Uterus (tissue), 4 donors: ENCODE measurements around the gene TFPI2. TPM values are rescaled to one million over a fixed set of nuclear protein-coding genes. Genes with fewer than 3 reads are reported as not detected.

Experiments used
- DNase-seq, 2 donors: peaks; one replicate each; pipeline ENCODE4 v3.0.0-alpha.2; 2019 to 2020
- H3K27ac ChIP-seq, 2 donors: fragments of 200-600 bp; sonication (generic); 1 replicate in 1 of 2; 2 replicates in 1 of 2; pipeline ENCODE4 v1.5.1; 2016 to 2018
- H3K27me3 ChIP-seq, 2 donors: fragments of 200-600 bp; sonication (generic); one replicate each; pipeline ENCODE4 v1.5.1; 2018 to 2019; ENCODE audit warnings: control low read depth in 1 of 2
- H3K36me3 ChIP-seq, 2 donors: fragments of 200-600 bp; sonication (generic); one replicate each; pipeline ENCODE4 v1.5.1; 2019; ENCODE audit warnings: control low read depth in 1 of 2
- H3K4me1 ChIP-seq, 2 donors: fragments of 200-600 bp; sonication (generic); one replicate each; pipeline ENCODE4 v1.5.1; 2018 to 2019; ENCODE audit warnings: control low read depth in 1 of 2
- H3K4me3 ChIP-seq, 2 donors: fragments of 200-600 bp; sonication (generic); 1 replicate in 1 of 2; 2 replicates in 1 of 2; pipeline ENCODE4 v1.5.1; 2018 to 2019; ENCODE audit warnings: mild to moderate bottlenecking in 1 of 2
- H3K9me3 ChIP-seq, 2 donors: fragments of 200-600 bp; sonication (generic); one replicate each; pipeline ENCODE4 v1.5.1; 2019; ENCODE audit warnings: control low read depth in 1 of 2
- POLR2A ChIP-seq, 2 donors: fragments of 450-650 bp; IDR thresholded peaks; one replicate each; pipeline ENCODE4 v1.6.1; 2016; ENCODE audit warnings: antibody characterized with exemption in 2 of 2, mild to moderate bottlenecking in 1 of 2, moderate library complexity in 1 of 2
- intact Hi-C: fragments of 100-400 bp; cut with DNase I; formaldehyde crosslinking; loops from one replicate; pipeline ENCODE4 v1.15.1; 2023; ENCODE audit warnings: low total_unique reads
- total RNA-seq, 4 donors: library from RNA; depleted of rRNA in 3 of 4; stranded (reverse); fragments of >200 nt in 3 of 4; gene quantifications; one replicate each; pipeline versions ENCODE4 v1.1.0 to v1.2.4, GENCODE V29; 2014 to 2023
- TF ChIP-seq, protein P1 (sequence below), 4 experiments: fragments of 200-600 bp in 2 of 4; fragments of 450-650 bp in 2 of 4; sonication (generic) in 2 of 4; IDR thresholded peaks; one replicate each; pipeline ENCODE4 v1.5.1; 2016 to 2019; ENCODE audit warnings: antibody characterized with exemption in 4 of 4, mild to moderate bottlenecking in 2 of 4, moderate library complexity in 1 of 4
- donor health status: DM: yes; HTN: yes; CAD: no.

TFPI2 gene
- total RNA-seq, 4 donors from 2014 or later = 6.2 to 15.1 (median 10.5) TPM; not detected in 1

DNA sequence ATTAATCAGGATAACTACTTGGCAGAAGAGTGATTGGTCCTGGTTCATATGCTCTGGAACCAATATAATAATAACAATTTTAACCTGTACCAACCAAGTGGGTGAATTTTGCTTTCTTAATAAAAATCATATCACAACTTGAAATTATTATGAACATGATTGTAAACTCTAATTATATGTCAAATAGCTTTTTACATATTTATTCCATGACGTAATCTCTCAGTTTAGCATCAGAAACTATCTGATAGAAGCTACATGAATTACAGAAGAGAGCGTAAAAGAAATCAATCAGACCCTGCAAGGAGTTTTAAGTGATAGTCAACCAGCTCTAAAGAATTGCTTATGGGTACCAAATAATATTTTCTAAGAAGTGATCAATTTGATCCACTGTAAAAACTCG, 41.1 kb upstream of the TFPI2 start:
- Histone ChIP-seq H3K36me3 (no peaks in the 10 kb centered on the region), H3K27me3 (no peaks in the 10 kb centered on the region), H3K27ac (no peak overlapping the region), H3K4me3 (no peak overlapping the region), H3K9me3 (no peaks in the 10 kb centered on the region), H3K4me1 (no peaks in the 10 kb centered on the region)
- no peak for DNase-seq
- intact Hi-C loops = no loop called here
- TF ChIP-seq POLR2A (IDR thresholded peaks at IDR 0.05) = no peak
- TF ChIP-seq, protein P1, sequence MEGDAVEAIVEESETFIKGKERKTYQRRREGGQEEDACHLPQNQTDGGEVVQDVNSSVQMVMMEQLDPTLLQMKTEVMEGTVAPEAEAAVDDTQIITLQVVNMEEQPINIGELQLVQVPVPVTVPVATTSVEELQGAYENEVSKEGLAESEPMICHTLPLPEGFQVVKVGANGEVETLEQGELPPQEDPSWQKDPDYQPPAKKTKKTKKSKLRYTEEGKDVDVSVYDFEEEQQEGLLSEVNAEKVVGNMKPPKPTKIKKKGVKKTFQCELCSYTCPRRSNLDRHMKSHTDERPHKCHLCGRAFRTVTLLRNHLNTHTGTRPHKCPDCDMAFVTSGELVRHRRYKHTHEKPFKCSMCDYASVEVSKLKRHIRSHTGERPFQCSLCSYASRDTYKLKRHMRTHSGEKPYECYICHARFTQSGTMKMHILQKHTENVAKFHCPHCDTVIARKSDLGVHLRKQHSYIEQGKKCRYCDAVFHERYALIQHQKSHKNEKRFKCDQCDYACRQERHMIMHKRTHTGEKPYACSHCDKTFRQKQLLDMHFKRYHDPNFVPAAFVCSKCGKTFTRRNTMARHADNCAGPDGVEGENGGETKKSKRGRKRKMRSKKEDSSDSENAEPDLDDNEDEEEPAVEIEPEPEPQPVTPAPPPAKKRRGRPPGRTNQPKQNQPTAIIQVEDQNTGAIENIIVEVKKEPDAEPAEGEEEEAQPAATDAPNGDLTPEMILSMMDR (IDR thresholded peaks at IDR 0.05) = no peak

DNA sequence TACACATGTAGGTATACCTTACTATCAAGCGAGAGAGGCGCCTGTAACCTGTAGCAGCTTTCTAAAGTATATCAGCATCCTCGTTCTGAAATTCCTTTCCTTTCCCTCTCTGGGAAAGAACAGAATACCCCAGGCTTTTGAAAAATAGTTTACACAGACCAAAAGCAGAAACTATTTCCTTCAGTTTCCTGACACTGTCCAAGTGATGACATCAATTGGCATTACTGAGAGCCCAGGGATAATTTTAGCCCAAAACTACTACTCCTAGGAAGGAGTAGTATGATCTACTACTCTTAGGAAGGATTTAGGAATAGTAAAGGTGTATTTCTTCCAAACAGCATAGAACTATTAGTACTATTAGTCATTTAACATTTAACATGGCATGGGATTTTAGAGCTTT, 37.0 kb upstream of the TFPI2 start:
- intact Hi-C loops = no loop called here
- H3K4me1 ChIP-seq = no peaks in the 10 kb centered on the region
- H3K36me3 ChIP-seq = no peaks in the 10 kb centered on the region
- DNase-seq = no peak
- peak overlapping the region; percentile 65 to 71 for H3K27ac ChIP-seq
- no peak overlapping the region for H3K4me3 ChIP-seq
- no peak for TF ChIP-seq POLR2A (IDR thresholded peaks at IDR 0.05)
- TF ChIP-seq, protein P1 (IDR thresholded peaks at IDR 0.05) = no peak
- no peaks in the 10 kb centered on the region for H3K9me3 ChIP-seq
- H3K27me3 ChIP-seq = no peaks in the 10 kb centered on the region

DNA sequence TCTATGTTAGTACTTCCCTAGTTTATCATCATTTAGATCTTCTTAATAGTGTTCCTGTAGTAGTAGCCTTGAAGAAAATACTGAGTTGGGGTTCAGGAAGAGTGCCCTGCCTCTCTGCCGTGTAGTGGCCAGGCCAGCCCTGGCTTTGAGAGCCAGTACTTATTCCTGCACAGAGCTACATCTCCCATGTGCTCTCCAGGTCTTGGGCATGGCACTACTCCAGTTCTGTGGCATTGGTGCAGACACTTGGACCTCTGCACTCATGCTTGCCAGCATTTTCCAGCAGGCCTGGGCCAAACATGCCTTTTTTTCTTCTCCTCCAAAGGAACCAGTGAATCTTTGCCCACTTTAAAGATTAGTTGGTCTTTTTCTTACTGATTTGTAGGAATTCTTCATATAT, 36.2 kb upstream of the TFPI2 start:
- Histone ChIP-seq H3K4me3 (no peak overlapping the region), H3K9me3 (no peaks in the 10 kb centered on the region), H3K36me3 (no peaks in the 10 kb centered on the region), H3K27me3 (no peaks in the 10 kb centered on the region), H3K4me1 (no peaks in the 10 kb centered on the region), H3K27ac (peak overlapping the region; percentile 65 to 71)
- intact Hi-C loops = no loop called here
- no peak for TF ChIP-seq POLR2A (IDR thresholded peaks at IDR 0.05)
- TF ChIP-seq, protein P1 (IDR thresholded peaks at IDR 0.05) = no peak
- no peak for DNase-seq

DNA sequence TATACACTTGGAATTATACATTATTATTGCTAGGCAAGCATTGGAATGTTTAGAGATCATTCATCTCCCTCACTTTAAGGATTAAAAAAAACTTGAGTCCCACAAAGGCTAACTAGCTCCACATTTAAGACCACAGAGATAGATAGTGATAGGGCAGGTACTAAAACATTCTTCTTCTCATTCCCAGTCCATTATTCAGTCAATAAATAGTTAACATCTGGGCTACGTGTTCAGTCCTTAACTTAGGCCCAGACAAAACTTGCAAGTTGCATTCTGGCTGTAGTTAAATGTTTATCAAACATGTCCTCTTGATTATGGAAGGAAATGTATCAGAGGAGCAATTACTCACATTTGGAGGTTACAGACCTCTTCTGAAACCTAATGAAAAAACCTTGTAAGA, 33.4 kb upstream of the TFPI2 start:
- Histone ChIP-seq H3K4me1 (no peaks in the 10 kb centered on the region), H3K9me3 (no peaks in the 10 kb centered on the region), H3K27me3 (no peaks in the 10 kb centered on the region), H3K36me3 (no peaks in the 10 kb centered on the region), H3K27ac (peak overlapping the region; percentile 98), H3K4me3 (peak overlapping the region; percentile 76 to 81)
- no peak for TF ChIP-seq POLR2A (IDR thresholded peaks at IDR 0.05)
- TF ChIP-seq, protein P1 (IDR thresholded peaks at IDR 0.05) = no peak
- intact Hi-C loops = no loop called here
- no peak for DNase-seq

DNA sequence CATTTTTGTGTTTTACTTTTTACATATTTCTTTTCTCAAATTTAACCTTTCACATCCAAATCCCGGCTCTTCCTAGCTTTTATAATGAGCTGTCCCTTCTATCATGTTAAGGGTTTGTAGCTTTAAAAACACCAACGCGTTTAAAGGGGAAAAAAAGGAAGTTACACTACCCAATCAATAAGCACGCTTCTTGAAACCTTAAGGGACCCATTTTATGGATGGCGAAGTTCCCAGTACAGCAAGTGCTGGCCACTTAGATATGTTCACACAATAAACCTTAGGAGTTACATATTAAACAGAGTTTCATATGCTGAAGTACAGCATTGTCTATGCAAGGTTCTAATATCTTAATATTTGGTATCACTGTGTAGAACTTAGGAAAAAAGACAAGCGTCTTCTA, 32.7 kb upstream of the TFPI2 start:
- no peaks in the 10 kb centered on the region for H3K4me1 ChIP-seq
- peak overlapping the region; percentile 98 for H3K27ac ChIP-seq
- DNase-seq = no peak
- TF ChIP-seq, protein P1 (IDR thresholded peaks at IDR 0.05) = no peak
- TF ChIP-seq POLR2A (IDR thresholded peaks at IDR 0.05) = no peak
- no peaks in the 10 kb centered on the region for H3K9me3 ChIP-seq
- intact Hi-C loops = no loop called here
- no peaks in the 10 kb centered on the region for H3K27me3 ChIP-seq
- peak overlapping the region; percentile 76 to 81 for H3K4me3 ChIP-seq
- no peaks in the 10 kb centered on the region for H3K36me3 ChIP-seq
